ENCODE results near the gene IFNW1.

DNA sequence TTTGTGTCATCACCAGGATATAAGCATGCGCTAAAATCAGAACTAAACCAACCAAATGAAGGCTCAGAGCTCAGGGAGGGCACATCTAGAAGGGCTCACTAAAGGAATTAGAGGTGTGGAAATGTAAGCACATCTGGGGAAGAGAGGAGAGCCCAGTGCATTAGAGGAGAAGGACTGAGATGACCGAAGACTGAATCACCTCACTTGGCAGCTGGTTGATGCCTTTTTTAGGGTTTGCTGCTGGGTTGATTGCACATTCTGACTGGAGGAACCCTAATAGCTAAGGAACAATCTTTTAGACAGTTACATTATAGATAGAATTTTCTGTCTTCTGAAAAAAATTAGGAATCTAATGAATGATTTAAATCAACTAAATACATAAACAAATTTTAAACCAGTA is 33.0 kb upstream of the IFNW1 start:
- TF ChIP-seq EZH2 (IDR thresholded peaks at IDR 0.05; ENCODE audit: low read depth): no peak
- TF ChIP-seq, protein P1, sequence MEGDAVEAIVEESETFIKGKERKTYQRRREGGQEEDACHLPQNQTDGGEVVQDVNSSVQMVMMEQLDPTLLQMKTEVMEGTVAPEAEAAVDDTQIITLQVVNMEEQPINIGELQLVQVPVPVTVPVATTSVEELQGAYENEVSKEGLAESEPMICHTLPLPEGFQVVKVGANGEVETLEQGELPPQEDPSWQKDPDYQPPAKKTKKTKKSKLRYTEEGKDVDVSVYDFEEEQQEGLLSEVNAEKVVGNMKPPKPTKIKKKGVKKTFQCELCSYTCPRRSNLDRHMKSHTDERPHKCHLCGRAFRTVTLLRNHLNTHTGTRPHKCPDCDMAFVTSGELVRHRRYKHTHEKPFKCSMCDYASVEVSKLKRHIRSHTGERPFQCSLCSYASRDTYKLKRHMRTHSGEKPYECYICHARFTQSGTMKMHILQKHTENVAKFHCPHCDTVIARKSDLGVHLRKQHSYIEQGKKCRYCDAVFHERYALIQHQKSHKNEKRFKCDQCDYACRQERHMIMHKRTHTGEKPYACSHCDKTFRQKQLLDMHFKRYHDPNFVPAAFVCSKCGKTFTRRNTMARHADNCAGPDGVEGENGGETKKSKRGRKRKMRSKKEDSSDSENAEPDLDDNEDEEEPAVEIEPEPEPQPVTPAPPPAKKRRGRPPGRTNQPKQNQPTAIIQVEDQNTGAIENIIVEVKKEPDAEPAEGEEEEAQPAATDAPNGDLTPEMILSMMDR (conservative IDR thresholded peaks at IDR 0.05): no peak
